LoVo (cell line): ENCODE measurements around the gene DLG2.
"Not testable (repeated sequence)": the region's sequence is repeated elsewhere in the genome, so short reads cannot be mapped to it uniquely, and the experiment has no call there.

ENCODE experiments used
- DNase-seq: peaks from one replicate; pipeline ENCODE4 v3.0.0-alpha.2; 2016; ENCODE audit warnings: low spot score

DLG2 gene

DNA sequence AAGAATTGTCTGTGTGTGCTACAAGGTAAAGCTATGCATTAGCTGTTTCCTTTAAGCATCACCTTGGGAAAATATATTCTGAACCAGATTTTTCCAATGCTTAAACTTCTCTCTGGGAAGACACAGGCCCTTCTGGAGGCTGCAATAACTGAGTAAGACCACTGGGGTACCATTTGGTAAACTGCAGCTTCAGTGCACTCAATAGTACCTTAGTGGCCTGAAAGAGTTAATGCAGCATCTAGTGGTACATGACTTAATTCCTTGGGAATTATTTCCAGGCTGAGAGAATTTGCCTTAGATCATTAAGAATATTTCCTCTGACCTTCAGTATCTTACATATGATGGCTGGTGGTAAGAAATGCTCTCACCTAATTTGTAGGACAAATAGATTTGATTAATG is 727.4 kb downstream of the DLG2 start:
- no peak for DNase-seq

DNA sequence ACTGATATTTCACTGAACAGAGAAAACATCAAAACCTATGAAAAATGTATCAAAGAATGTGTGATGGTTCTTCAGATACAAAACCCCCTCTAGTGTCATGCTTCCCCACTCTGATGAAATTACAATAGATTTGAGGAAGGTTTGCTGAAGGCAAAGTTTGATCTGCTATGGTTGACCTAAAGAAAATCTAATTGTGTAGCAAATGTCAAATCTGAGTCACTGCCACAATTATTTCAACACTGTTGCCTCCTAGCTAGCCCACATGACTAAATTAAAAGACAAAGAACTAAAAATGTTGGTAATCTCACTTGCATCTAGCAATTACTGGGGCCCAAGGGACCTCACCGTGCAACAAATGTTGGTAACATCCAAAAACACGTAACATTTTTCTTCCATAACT is 728.0 kb downstream of the DLG2 start:
- DNase-seq, result no peak

DNA sequence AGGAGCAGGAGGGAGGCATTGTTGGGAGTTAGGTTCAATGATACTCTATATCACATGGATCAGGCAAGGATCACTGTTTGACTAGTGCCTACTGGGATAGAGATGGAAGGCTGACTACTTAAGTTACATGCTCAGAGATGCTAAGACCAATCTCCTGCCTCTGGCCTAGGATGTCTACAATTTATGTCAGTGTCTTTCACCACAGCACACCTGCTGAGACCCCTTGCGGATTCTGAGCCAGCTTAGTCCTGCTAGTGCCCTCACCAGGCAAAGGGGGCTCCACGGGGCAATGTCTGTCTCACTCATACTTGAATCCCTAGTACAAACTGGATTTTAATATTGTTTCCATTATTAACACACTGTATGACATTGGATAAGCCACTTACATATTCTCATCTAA is 732.5 kb downstream of the DLG2 start:
- DNase-seq, result no peak

DNA sequence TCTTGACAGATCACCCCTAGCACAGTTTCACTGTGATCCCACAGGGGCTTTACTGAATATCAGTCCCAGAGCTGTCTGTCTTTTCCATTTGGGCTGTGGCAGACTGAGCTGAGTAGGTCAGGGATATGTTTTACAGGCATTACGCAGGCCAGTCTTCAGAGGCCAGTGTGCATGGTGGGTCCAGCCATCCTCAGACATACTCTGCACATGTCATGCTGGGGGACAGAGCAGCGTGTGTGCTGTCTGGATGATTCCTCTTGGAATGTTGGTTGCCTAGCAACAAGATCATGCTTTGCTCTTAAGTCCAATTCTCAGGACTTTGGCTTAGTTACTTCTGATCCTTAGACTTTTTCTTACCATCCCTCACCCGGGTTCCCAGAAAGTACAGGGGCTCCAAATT is 736.5 kb downstream of the DLG2 start:
- no peak for DNase-seq

DNA sequence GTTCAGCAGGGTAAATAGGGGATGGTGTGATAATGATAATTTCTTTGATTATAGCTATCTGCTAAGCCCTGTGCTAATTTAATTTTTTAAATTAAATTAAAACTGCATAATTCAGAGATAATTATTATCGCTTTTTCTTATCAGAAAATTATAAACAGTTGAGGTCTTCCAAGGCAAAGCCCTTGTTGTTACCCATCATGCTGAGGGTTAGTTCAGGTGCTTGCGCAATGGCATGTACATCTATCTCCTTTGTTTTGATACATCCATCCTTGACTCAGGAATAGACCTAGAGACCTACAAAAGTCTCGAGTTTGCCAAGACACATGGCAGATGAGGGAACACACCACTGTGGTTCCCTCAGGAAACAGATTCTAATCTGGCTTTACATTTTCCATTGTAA is 737.6 kb downstream of the DLG2 start:
- no peak for DNase-seq

DNA sequence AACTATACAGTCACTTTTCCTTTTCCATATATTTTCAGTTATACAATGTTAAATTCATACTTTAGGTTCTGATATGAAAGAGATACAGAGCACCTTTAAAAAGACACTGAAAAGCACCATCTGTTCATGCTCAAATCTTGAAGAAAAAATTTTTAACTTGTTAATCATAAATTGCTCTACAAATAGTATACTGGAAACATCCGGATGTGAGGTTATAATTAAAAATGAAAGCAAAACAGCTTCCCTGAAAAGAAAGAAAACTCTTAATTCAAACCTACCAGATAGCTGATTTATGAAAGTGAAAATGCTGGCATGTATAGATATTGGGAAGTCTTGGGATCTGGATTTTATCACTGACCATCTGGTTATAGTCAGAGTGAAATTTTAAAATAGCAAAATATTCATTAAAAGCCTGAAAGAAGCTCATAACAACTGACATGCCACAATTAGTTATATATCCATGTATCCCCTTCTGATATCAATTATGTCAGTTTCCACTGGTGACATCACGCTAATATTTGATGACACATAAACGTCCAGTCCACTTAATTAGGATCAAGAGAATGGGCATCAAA is 740.0 kb downstream of the DLG2 start:
- DNase-seq, result no peak

DNA sequence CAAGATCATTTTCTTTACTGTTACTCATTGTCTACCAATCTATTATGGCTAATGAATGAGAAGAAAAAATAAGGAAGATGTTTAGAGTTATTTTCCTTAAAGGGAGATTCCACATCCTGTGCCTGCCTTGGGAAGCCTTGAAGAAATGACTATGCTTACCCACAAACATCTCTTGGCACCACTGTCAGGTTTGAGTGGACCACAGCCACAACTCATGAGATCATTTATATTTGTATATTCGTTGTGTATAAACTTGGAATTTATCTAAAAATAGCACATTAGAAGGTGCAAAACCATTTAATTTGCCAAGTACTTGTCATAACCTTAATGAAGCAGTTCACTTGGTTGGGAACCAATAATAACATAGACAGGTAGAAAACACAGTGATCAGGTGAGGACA is 740.8 kb downstream of the DLG2 start:
- no peak for DNase-seq

DNA sequence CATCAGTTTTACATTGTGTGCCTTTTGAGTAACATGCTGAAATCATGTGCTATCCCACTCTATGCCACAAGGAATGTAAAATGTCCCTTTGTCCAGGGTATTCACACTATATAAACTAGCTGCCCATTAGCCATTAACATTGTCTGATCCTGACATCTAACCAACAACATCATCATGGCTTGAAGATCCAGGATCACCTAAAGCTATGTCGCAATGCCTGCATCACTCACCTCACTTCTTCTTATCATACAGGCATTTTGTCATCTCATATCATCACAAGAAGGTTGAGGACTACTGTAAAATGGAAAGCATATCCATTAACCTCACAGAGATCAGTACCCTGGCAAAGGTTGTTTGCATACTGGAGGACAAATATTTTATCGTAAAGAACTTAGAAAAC is 742.3 kb downstream of the DLG2 start:
- no peak for DNase-seq

DNA sequence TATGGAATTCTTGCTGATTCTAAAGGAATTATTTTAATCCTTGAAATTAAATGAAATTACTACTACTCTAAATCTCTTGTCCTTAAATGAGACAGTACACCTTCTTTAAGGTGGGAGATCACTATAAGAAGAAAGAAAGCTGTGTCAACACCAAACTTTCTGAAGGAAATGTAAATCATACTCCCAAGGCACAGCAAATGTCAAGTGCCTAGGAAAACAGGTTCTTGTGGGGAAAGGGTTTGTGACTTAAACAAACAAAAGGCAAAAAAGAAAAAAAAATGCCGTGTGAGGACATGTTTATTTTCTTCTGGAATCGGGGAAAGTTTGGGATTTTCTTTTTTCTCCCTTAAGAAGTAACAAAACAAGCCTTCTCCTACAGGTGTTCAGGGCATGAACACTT is 745.1 kb downstream of the DLG2 start:
- DNase-seq, result no peak

DNA sequence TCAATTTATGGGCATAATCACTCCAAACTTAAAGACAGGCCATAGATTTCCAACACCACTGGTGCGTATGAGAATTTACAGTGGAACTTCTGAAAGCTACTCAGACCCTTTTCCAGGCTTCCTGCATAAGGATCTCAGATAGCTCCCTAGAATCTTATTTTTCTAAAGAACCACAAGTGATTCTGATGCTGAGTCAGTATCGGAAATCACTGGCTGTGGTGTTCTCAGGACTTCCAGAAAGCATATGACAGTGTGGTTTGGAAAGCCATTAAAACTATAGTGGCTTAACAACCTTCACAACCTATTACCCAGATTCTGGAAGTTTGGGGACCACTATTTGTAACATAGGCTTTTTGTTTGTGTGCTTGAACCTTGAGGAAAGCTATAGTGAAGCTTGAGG is 756.0 kb downstream of the DLG2 start:
- DNase-seq, result no peak

DNA sequence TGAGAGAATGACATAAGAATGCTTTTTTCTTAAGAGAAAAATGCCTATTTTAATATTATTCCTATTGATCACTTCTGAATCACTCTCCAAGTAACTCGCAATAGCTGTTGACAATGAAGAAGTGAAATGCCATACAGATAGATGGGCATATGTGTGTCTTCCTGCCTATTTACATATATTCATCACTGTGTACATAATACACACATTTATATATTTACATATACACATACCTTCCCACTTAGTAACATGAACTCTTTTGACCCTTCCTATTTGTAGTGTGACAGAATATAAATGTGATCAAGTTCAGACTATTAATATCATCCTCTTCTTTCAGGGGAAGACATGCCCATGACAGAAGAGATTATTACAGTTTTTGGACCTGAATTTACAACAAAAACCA is 756.7 kb downstream of the DLG2 start:
- DNase-seq, result no peak

DNA sequence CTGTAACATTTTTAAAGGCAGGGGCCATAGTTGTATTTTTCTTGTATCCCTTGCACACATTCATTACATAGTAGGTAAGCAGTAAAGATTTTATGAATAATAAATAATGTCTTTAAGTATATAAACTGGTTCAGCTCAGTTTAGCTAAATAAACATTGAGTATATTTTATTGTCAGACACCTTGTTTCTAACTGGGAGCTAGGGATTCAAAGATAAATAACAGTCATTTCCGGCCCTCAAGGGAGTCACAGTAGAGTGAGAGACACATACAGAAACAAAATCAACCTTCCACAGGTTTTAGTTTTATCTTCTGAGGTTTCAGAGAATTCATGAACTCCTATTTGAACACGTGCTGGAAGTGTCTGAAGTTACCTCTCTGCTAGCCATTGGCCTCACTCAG is 760.2 kb downstream of the DLG2 start:
- no peak for DNase-seq

DNA sequence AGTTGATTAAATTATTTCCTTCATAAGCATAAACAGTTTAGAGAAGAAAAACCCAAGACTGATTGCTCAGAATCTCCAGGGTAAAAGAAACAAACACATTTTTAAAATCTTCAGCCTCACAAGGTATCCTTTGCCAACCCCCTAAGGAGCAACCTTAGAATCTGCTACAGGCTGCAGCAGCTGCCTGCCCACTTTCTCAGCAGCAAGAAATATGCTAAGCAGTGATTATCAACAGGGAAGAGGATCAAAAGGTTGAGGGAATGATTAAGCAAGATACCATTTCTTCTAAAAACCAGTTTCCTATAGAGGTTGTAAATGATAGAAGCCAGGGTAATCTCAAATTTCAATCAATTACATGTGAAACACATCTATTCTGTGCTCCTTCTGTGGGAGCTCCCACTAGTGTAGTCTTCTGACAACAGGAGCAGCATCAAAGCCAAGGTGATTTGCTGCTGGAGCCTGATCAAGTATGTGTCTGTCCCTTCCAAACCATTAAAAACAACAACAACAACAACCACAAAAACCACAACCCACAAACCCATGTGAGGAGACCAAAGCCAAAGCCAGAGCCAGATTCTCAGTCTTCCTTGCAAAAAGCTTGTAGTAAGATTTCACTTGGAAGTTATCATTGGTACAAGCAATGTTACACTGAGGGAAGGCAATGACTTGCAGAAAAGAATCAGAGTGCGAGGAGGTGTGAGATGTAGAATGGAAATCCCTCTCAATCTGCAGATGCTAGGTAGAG is 761.2 kb downstream of the DLG2 start:
- no peak for DNase-seq

DNA sequence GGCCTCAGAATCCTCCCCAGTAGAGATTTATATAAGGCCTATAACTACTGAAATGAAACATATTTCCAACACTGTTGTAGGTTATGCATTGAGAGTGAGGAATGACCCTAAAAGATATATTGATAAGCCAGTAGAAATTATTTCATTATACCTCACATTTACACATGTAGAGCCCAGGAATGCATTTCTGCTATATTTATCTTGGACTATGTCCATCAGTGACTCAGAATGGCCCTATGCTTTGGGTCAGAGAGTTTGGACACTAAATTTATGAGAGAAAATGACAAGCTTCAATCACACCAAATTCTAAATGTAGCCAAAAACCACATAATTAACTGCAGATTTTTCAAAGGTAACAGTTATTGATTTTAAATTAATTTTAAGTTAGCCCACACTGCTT is 761.9 kb downstream of the DLG2 start:
- no peak for DNase-seq

DNA sequence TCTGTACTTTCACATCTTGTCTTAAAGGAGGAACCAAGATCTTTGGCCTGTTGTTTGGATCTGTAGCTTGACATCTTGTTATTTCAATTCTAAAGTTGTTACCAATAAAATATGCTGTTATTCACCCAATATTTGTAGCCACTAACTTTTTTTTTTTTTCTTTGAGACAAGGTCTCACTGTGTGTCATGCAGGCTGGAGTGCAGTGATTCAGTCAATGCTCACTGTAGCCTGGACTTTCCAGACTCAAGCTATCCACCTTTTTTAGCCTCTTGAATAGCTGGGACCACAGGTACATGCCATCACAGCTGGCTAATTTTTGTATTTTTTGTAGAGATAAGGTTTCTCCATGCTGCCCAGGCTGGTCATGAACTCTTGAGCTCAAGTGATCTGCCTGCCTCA is 769.4 kb downstream of the DLG2 start:
- DNase-seq, result no peak

DNA sequence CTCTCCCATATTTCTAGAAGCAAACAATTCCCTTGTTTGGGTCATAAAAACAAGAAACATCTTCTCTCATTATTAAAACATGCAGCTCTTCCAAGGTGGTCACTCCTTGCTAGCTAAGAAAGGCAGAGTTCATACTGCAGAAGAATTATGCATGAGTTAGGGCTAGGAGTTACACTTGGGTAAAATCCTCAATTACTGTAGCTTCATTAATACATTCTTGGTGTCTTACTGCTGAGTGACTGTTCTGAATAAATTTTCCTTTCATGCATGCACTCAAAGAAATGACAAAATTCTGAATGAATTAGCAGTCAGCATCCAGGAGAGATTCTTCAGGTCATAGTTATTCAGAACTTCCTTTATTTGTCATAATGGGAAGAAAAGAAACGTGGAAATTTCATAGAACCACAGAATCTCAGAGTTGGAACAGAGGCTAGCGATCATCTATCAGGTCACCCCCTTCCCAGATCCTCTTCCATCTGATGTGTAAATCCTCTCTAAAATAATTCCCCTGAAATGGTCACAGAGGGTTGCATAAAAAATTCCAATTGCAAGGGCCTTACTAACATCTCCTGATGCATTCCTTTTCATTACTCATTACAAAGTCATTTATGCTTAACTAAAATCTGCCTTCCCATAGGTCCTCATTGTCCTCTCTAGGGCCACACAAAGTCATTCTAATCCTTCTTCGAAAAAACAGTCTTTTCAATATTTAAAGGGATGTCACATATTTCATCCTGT is 771.5 kb downstream of the DLG2 start:
- no peak for DNase-seq

DNA sequence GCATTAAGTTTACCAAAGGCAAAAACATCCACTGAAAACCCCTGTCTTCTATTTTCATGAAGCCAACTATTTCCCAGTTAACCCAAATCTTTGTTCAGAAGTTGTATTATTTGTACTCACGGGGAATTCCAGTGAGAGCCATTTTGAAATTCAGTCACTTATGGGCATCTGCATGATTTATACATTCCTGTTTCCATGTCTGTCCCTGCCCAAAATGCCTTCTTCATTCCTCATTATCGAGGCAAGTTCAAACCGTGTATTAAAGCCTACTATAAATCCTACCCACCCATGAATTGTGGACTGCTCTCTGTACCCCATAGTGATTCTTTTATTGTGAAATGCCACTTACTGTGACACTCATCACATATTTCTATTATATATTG is 772.7 kb downstream of the DLG2 start:
- DNase-seq, result no peak

DNA sequence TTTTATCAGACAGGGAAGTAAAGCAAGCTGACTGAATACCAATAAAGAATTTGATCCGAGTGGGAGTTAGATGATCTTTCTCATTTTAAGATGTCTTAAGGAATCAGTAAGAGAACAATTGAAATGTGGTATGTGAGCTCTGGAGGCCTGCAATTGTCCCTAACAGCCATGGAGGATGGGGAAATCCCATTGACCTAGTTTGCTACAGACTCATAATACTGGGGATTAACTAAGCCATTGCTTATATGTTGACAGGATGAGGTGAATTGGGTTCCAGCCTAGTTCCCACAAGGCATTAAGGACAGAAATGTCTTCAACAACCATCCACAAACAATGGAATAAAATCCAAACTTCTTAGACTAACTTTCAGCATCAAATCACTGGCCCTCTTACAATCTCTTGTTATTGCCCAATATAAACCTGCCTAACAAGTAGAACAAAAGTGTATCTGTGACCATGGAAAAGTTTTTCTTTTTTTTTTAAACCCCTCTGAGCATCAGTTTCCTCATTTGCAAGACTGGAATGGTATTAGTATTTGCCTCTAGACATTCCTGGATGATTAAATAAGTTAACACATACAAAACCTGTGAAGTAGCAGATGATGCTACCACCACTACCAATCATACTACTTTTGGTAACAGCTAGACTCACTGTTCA is 773.2 kb downstream of the DLG2 start:
- no peak for DNase-seq

DNA sequence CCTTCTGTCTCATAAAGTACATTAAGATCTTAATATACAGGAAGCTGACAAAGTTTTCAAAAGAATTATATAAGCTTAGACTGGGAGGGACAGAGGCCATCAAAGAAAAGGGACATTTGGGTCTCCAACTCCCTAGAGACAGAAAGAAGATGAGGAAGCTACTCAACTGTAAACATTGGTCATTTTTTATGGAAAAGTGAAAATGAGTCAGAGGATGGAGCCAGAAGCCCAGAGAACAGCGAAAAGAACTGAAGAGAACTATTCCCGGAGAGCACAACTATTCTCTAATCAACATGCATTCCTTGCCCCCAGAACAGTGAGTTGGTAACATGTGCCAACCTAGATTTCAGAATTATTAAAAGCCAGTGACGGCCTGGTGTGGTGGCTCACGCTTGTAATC is 779.3 kb downstream of the DLG2 start:
- DNase-seq, result no peak

DNA sequence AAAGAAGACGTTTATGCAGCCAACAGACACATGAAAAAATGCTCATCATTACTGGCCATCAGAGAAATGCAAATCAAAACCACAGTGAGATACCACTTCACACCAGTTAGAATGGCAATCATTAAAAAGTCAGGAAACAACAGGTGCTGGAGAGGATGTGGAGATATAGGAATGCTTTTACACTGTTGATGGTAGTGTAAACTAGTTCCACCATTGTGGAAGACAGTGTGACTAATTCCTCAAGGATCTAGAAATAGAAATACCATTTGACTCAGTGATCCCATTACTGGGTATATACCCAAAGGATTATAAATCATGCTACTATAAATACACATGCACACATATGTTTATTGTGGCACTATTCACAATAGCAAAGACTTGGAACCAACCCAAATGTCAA is 786.9 kb downstream of the DLG2 start:
- DNase-seq, result not testable (repeated sequence)

DNA sequence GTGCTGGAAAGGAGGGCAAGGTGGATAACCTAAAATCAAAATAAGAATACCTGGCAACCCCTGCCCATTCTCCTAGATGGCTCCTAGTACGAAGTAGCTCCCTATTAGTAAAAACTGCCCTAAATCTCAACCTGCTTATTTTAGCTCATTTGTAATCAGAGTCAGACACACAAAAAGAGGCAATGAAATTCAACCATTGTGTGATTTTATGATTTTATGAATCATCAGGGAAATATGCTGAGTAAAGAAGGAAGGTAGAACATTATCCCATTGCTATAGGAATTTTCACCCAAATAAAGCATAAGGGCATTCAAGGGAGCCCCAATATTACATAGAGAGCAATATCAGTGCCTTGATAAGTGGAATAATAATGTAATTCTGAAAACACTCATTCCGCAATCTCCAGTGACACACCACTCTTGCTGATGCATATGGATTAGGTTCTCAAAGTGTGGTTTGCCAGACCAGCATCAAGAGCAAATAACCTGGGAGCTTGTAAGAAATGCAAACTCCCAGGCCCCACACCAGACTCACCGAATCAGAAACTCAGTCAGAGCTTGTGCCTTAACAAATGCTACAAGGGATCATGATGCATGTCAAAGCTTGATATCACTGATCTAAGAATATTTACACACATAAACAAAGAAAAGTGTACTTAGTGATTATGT is 789.6 kb downstream of the DLG2 start:
- no peak for DNase-seq

DNA sequence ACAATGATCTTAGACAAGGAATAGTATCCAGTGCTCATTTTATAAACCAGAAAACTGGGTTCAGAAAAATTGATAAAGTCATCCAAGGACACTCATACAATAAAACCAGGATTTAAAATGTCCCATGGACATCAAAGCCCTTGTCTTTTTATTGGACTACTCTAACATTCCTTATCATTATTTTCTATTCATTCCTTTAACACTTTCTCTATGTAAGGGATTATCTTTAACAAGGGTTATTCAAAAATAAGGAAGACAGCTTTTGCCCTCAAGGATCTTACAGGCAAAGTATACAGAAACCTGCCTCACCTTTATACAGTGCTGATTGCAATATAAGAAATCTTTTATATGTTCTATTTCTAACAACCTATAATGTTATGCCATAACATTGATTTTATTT is 790.8 kb downstream of the DLG2 start:
- DNase-seq, result no peak
